Fibroblast of lung (primary cell): Measurements from ENCODE around the gene ADGRD2.

Source experiments
- CTCF ChIP-seq, 2 donors: IDR thresholded peaks in 1 of 2; conservative IDR thresholded peaks in 1 of 2; 1 replicate in 1 of 2; 2 replicates in 1 of 2; pipeline ENCODE4 v1.5.1; 2011 to 2012; ENCODE audit warnings: low read length in 2 of 2, control low read depth in 1 of 2, inconsistent platforms in 1 of 2, low read depth in 1 of 2, mild to moderate bottlenecking in 1 of 2
- EZH2 ChIP-seq: IDR thresholded peaks from 2 replicates; pipeline ENCODE4 v1.5.1; 2012; ENCODE audit warnings: low read length, control low read depth, mild to moderate bottlenecking; ENCODE audit errors: missing control alignments

GRCh38 chr9:124428751-124429529, 21.3 kb upstream of the ADGRD2 start:
- TF ChIP-seq EZH2 (no peak), CTCF (conservative IDR thresholded peaks at IDR 0.05 in 1 of 2, IDR thresholded peaks at IDR 0.05 in 1 of 2; ENCODE audit: low read depth in 1 of 2, low read length in 2 of 2) (no peak)
